ENCODE results near the gene AMACR.

The AMACR gene

DNA sequence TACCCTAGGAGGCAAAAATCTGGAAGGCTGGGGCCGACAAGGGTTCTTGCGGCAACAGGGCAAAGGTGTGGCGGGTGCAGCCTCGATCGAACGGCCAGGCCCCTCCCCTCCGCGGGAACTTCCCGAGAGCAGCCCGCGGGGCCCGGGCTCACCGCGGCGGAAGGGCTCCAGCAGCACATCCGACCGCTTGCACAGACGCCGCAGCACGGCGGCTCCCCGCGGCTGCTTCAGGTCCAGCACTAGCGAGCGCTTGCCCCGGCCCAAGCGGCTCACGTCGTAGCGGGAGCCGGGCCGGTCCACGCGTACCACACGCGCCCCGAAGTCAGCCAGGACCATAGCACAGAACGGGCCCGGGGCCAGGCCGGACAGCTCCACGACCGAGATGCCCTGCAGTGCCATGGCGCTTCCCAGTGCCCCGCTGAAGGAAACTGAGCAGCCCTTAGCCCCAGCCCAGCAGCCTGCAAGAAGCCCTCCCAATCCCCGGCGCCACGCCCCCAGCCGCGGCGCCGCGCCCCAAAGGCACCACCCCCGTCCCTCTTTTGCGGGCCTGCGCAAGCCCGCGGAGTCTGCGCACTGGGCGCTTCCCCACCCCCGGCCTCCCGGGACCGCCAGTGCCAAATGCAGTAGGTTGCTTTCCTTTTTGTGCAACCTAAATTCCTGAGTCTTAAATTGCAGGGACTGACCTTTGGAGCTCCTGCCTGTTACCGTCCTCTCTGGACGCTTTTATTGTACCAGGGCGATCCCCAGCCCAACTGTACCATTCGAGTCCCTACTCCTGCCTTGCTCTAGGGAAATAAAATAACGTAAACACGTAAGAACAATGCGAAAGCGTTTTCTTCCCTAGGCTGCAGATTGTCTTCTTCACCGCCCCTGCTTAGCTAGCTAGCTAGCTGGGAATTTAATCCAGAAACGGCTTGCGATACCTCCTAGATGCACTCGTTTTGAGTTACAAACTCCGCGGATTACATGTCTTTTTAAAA, at the start of gene AMACR:
AMACR (minus strand) TSS at position 430 of the 980 bp plus-strand sequence; CDS start at position 399, 31 bp downstream.
- DNase-seq (ENCODE audit: low spot score): peak; percentile 96

- no peak for DNase-seq (ENCODE audit: low spot score)
These were observed 49.7 kb upstream of the AMACR start for GRCh38 chr5:34057569-34057968.

GRCh38 chr5:34057118-34057517, 49.3 kb upstream of the AMACR start:
- DNase-seq (ENCODE audit: low spot score): no peak

GRCh38 chr5:34055667-34056066, 47.8 kb upstream of the AMACR start:
- no peak for DNase-seq (ENCODE audit: low spot score)

GRCh38 chr5:34054400-34054729, 46.5 kb upstream of the AMACR start:
- no peak for DNase-seq (ENCODE audit: low spot score)

DNA sequence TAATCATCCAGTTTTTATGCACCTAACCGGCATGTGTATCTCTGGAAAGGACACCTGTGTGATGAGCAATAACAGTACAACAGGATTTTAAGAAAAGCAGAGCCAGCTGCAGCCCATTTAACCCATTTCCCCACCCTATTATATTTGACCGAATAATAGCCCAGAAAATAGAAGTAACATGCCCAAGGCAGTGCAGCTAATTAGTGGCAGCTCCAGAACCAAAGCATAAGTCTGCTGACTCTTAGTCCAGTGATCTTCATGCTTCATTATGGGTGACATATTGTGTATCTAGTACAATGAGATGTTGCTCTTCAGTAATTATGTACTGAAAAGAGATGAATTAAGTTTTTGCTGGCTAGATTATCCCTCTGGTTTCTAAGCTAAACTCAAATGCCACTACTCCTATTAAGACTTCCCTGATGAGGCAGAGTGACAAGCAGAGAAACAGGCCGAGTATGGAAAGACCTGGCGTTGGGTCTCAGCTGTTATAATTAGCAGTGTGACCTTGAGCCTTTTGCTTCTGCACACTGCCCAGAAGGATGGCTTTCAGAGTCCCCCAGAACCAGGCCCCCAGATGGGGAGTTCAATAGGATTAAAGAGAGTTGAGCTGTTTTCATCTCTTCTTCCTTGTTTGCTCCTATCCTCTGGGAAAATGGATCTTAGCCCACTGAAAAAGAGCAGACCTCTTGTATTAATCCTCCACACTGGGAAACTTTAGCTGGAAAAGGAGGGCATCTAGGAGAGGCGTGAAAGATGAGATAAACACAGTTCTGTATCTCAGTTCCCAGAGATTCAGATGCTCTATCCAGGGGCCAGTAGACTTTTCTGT, 45.9 kb upstream of the AMACR start:
- DNase-seq (ENCODE audit: low spot score): no peak

- no peak for DNase-seq (ENCODE audit: low spot score)
These were observed 45.3 kb upstream of the AMACR start for GRCh38 chr5:34053133-34053532.

DNA sequence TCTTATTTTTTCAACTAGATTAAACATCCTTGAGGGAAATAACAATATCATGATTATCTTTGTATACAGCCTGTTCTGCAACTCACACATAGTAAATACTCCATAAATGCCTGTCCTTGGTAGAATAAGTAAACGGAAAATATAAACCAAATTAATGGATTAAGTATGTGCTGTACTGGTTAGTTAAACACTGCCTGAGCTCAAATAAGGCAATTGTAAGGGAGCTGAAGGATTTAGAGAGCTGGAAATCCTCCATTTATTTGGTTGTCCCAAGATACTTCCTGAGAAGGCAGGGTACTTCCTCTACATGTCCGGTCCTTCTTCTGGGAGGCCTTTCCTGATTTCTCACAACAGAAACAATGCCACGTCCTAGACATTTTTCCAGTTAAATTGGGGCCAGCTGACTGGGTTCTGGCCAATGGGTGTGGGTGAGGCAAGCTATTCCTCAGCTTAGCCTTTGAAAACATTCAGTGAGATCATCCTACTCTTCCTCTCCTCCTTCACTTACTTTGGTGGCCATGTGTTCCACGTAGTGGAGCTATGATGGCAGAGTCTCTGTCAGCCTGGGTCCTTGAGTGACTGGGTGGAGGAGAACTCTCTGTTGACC, 43.6 kb upstream of the AMACR start:
- DNase-seq (ENCODE audit: low spot score): no peak

DNA sequence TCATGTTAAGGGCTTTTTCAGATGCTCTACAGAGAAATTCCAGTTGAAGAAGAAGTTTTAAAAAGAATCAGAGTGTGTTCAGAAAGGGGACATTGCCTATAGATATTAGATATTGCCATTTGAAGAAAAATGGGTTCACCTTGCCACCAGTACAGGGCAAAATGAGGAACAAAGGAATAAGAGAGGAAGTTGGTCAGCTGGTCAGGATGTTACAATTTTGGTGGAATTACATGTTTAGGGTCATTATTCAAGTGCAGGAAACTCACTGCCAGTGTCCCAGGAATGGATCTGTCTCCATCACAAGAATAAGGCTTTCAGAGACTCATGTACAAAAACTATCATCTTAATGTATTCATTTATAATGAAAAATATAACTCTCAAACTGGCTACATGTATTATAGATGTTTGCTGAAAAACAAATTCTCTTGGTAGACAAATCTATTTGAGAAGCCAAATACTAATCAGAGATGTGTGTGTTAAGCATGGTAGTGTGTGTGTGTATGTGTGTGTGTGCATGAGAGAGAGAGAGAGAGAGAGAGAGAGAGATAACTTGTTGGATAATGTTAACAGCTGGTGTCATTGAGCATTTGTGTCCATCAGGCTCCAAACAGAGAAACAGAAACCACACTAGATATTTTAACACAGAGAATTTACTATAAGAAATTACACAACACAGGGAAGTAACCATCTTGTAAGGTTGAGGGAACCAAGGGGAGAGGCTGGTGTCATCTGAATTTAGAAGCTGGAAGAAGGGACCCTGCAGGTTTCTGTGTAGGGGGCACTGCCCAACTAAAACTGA, 40.1 kb upstream of the AMACR start:
- no peak for DNase-seq (ENCODE audit: low spot score)

DNA sequence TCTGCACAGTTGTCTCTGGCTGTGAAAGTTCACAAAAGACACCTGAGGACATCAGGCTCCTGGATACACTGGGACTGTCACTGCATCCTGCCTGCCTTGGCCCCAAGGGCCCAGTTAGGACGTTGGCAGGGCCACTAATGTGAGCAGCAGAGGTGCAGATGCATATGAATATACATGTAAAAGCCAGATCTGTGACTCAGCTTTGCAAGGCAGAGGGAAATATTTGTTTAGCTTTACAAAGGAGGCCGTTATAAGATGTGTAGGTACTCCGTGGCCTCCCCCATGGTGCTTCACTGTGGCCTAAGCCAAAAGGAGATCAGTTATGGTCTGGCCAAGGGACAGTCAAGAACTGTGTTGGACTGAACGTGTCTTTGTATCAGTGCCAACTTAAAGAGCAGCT, 39.3 kb upstream of the AMACR start:
- no peak for DNase-seq (ENCODE audit: low spot score)

DNA sequence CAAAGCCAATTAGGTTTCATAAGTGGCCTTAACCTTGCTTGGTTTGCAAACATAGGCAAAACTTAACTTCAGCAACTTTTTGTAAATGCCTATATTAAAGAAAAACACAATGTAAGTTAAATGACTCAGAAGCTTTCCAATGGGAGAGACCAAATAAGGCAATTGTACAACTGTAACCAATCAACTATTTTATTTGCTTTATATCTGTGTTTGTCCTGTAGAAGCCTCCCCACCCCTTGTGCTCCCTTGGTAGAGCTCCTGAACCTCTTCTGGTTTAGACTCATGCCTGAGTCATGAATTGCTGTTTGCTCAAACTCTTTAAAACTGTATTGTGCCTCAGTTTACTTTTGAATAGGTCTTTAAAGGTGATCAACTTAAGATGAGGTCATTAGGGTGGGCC, 38.1 kb upstream of the AMACR start:
- no peak for DNase-seq (ENCODE audit: low spot score)

DNA sequence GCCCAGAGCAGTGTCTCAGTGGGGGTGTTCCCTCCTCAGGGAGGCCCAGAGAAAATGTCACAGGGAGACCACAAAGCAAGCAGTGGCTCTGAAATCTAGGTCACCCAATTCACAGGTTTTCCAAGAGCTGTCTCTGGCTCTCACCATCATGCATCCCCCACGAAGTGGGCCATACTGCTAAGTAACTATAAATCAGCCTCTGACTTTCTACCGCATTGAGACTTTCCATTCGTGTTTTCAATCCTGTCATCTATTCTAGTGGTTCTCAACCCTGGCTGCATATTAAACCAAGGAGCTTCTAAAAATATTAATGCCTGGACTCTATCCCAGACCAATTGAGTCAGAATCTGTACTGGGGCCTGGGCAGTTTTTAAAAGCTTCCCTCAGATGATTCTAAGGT, 37.2 kb upstream of the AMACR start:
- DNase-seq (ENCODE audit: low spot score): no peak

- DNase-seq (ENCODE audit: low spot score): peak; percentile 26
These were observed 35.4 kb upstream of the AMACR start, which contains the start of gene C1QTNF3 for GRCh38 chr5:34043099-34043876. Gene C1QTNF3, minus strand, starts transcription at chr5:34043213. Its CDS starts 88 bp downstream, at chr5:34043125.

DNA sequence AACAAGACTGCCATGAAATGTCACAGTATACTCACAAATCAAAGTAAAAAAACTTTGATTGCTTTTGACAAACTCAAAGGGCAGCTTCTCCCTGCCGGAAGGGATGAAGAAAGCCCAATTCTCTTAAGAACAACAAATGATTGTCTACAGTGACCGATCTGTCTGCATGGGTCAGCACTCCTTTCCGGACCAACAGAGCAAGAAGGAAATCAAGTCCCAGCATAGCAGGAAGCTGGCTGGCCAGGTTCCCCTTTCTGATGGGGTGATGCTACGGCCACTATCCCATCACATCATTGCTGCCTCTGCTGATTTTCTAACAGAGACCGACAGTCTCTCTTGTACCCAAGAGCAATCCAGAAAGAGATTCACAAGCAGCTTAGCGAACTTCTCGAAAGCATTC, 34.5 kb upstream of the AMACR start:
- peak; percentile 78 for DNase-seq (ENCODE audit: low spot score)

GRCh38 chr5:34041247-34041972, 33.6 kb upstream of the AMACR start:
- DNase-seq (ENCODE audit: low spot score): no peak

GRCh38 chr5:34040472-34040871, 32.6 kb upstream of the AMACR start:
- no peak for DNase-seq (ENCODE audit: low spot score)

- no peak for DNase-seq (ENCODE audit: low spot score)
These were observed 31.7 kb upstream of the AMACR start for GRCh38 chr5:34039398-34040157.

- no peak for DNase-seq (ENCODE audit: low spot score)
These were observed 31.0 kb upstream of the AMACR start for GRCh38 chr5:34038838-34039237.

- no peak for DNase-seq (ENCODE audit: low spot score)
These were observed 30.5 kb upstream of the AMACR start for GRCh38 chr5:34038390-34038789.
